Aortic smooth muscle cell (primary cell): ENCODE data around the gene PLEKHM3. TPM values are rescaled to one million over a fixed set of nuclear protein-coding genes. Genes with fewer than 3 reads are reported as not detected.

Experiments used
- total RNA-seq: library from RNA; depleted of rRNA; stranded (reverse); fragments of >200 nt; gene quantifications from 2 replicates; pipeline ENCODE4 v1.2.3, GENCODE V29; 2014

PLEKHM3 gene, protein sequence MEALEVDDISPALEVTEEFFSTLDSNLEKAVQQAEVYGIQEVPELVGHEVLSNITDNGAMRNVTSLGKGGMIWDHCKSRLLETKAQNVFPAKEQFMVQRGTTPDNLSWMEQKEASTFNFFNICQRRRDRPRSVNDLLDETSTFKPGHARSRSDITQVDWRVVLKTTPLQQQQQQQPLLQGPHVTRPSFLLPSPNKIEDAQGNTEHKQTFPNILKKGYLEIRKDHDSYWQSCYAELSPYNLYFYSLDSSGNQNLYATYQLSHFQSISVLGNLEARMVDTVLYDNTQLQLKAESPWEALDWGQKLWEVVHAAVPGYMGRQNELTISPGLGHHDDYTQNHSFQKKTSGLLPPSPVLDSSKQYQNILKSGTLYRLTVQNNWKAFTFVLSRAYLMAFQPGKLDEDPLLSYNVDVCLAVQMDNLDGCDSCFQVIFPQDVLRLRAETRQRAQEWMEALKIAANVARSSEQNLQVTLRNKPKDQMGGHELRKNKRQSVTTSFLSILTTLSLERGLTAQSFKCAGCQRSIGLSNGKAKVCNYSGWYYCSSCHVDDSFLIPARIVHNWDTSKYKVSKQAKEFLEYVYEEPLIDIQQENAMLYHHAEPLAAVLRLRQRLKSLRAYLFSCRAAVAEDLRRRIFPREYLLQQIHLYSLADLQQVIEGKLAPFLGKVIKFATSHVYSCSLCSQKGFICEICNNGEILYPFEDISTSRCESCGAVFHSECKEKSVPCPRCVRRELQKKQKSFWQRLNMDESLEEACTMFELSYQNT
- 14.9 and 16.7 TPM in 2 replicates for total RNA-seq

DNA sequence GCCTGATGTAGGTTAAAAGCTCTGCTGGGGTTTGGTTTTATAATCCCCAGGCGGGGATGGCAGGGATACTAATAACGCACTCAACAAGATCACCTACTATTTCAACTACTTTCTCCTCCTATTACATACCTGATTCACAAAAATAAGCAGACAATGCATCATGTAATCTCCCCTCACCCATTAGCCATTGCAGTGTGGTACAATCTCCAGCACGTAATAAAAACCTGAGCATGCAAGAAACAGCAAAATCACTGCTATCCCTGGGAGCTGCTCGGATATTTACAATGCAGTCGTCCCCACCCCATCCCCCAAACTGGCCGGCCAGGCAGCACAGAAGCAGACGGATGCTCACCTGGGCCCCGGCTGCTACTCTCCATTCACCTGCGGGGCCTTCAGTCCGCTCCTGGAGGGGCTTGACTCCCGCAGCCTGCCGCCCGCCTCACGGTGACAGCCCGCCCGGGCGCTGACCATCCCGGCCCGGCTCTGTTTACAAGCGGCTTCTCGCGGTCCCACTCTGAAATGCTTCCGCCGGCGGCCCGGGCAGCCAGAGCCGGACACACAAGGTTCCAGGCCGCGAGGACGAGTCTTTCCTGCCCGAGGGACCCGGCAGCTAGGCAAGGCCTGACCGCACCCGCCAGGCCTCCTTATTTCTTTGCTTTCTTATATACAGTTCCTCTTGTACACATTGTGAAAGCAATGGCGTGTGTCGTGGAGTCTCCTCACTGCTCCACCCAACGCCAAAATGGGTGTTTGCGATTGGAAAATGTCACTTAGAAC lies at the start of gene PLEKHM3:
PLEKHM3 (minus strand) TSS at position 491 of the 777 bp plus-strand sequence. CDS start 23,888 bp downstream, outside the sequence.

Other genes starting within 250 kb of the PLEKHM3 start
- not detected in 2 replicates for gene CRYGD, start 99.0 kb upstream of the PLEKHM3 start, total RNA-seq
- gene CRYGC, start 104.3 kb upstream of the PLEKHM3 start, total RNA-seq, result not detected in 2 replicates
- gene CRYGB, start 120.6 kb upstream of the PLEKHM3 start, total RNA-seq, result not detected in 2 replicates
- gene CRYGA, start 138.1 kb upstream of the PLEKHM3 start, total RNA-seq, result not detected in 2 replicates
- not detected in 2 replicates for gene C2orf80, start 164.5 kb upstream of the PLEKHM3 start, total RNA-seq
- 146 and 218 TPM in 2 replicates for gene IDH1, start 229.5 kb upstream of the PLEKHM3 start, total RNA-seq
- gene PIKFYVE, start 240.7 kb upstream of the PLEKHM3 start, total RNA-seq, result 35.5 and 41.3 TPM in 2 replicates